Hepatic stellate cell (primary cell): ENCODE measurements around the gene CFAP410.
"Not testable (repeated sequence)": the region's sequence is repeated elsewhere in the genome, so short reads cannot be mapped to it uniquely, and the experiment has no call there.

ENCODE experiments used
- DNase-seq: peaks from one replicate; pipeline ENCODE4 v3.0.0; 2011; ENCODE audit warnings: low spot score

Gene CFAP410

GRCh38 chr21:44350773-44351481 is 11.7 kb upstream of the CFAP410 start:
- DNase-seq: no peak

GRCh38 chr21:44349847-44350772 is 10.9 kb upstream of the CFAP410 start:
- DNase-seq: no peak

GRCh38 chr21:44349416-44349846 is 10.2 kb upstream of the CFAP410 start:
- no peak for DNase-seq

- DNase-seq: no peak
Measured at GRCh38 chr21:44348861-44349260, 9.7 kb upstream of the CFAP410 start.

- DNase-seq: no peak
Measured at GRCh38 chr21:44347911-44348451, 8.8 kb upstream of the CFAP410 start.

- no peak for DNase-seq
Measured at GRCh38 chr21:44345495-44345894, 6.3 kb upstream of the CFAP410 start.

- DNase-seq: no peak
Measured at GRCh38 chr21:44344541-44345183, 5.5 kb upstream of the CFAP410 start.

GRCh38 chr21:44342981-44343380 is 3.8 kb upstream of the CFAP410 start:
- DNase-seq: not testable (repeated sequence)

GRCh38 chr21:44341726-44342458 is 2.7 kb upstream of the CFAP410 start:
- DNase-seq: not testable (repeated sequence)

- peak; percentile 81 for DNase-seq
Measured at GRCh38 chr21:44337941-44338895, 972 bp downstream of the CFAP410 start.

- DNase-seq: no peak
Measured at GRCh38 chr21:44337449-44337848, 1.7 kb downstream of the CFAP410 start.

- DNase-seq: no peak
Measured at GRCh38 chr21:44335266-44336059, 3.7 kb downstream of the CFAP410 start.

- DNase-seq: no peak
Measured at GRCh38 chr21:44334329-44335030, 4.7 kb downstream of the CFAP410 start.

- DNase-seq: no peak
Measured at GRCh38 chr21:44333509-44334328, 5.5 kb downstream of the CFAP410 start.

GRCh38 chr21:44332965-44333364 is 6.2 kb downstream of the CFAP410 start:
- no peak for DNase-seq

GRCh38 chr21:44332383-44332782 is 6.8 kb downstream of the CFAP410 start:
- DNase-seq: no peak

GRCh38 chr21:44331650-44332307 is 7.4 kb downstream of the CFAP410 start:
- no peak for DNase-seq

- DNase-seq: no peak
Measured at GRCh38 chr21:44331209-44331608, 8.0 kb downstream of the CFAP410 start.
